Endodermal cell (in vitro differentiated cells): ENCODE measurements around the gene ELFN1. TPM values are rescaled to one million over a fixed set of nuclear protein-coding genes. Genes with fewer than 3 reads are reported as not detected.
A peak's percentile ranks its signal among the peaks of the same experiment; 100 is the strongest.

Experiments
- DNase-seq: peaks from one replicate; pipeline ENCODE4 v3.0.0-alpha.2; 2017
- H3K27ac ChIP-seq: 2 replicates; pipeline ENCODE4 v1.5.1; 2013; ENCODE audit warnings: mild to moderate bottlenecking, low read depth, low read length, moderate library complexity
- H3K27me3 ChIP-seq: 2 replicates; pipeline ENCODE4 v1.6.1; 2013; ENCODE audit warnings: mild to moderate bottlenecking, low read length, moderate library complexity; ENCODE audit not compliant: insufficient read depth, control insufficient read depth, poor library complexity, severe bottlenecking
- H3K36me3 ChIP-seq: 2 replicates; pipeline ENCODE4 v1.7.0; 2013; ENCODE audit warnings: mild to moderate bottlenecking, low read length, moderate library complexity; ENCODE audit not compliant: control insufficient read depth, insufficient read depth
- H3K4me1 ChIP-seq: one replicate; pipeline ENCODE4 v1.7.0; 2013; ENCODE audit warnings: low read length; ENCODE audit not compliant: control insufficient read depth, insufficient read depth
- H3K4me3 ChIP-seq: 2 replicates; pipeline ENCODE4 v1.5.1; 2013; ENCODE audit warnings: mild to moderate bottlenecking, low read length, moderate library complexity
- H3K9ac ChIP-seq: 2 replicates; pipeline ENCODE4 v1.6.1; 2013; ENCODE audit warnings: mild to moderate bottlenecking, low read length, moderate library complexity; ENCODE audit not compliant: poor library complexity, severe bottlenecking; ENCODE audit errors: extremely low read depth
- H3K9me3 ChIP-seq: 2 replicates; pipeline ENCODE4 v1.6.1; 2013; ENCODE audit warnings: mild to moderate bottlenecking, low read length, moderate library complexity; ENCODE audit not compliant: control insufficient read depth
- H3K27ac Mint-ChIP-seq: 2 replicates; pipeline ENCODE4 v1.8.0; 2020; ENCODE audit warnings: mixed read lengths
- H3K27me3 Mint-ChIP-seq: 2 replicates; pipeline ENCODE4 v1.8.0; 2021; ENCODE audit warnings: mild to moderate bottlenecking, mixed read lengths; ENCODE audit not compliant: insufficient read depth
- H3K36me3 Mint-ChIP-seq: 2 replicates; pipeline ENCODE4 v1.8.0; 2020; ENCODE audit warnings: low read depth, mixed read lengths
- H3K4me1 Mint-ChIP-seq: 2 replicates; pipeline ENCODE4 v1.8.0; 2020; ENCODE audit warnings: mixed read lengths
- H3K4me3 Mint-ChIP-seq: 2 replicates; pipeline ENCODE4 v1.8.0; 2020; ENCODE audit warnings: mild to moderate bottlenecking, moderate library complexity, mixed read lengths
- H3K9me3 Mint-ChIP-seq: 2 replicates; pipeline ENCODE4 v1.8.0; 2020; ENCODE audit warnings: mild to moderate bottlenecking, mixed read lengths
- WGBS, 2 experiments: methylation state at CpG; one replicate each; pipeline versions ENCODE4 v1.1.5 to v1.1.7; 2013; ENCODE audit warnings: missing lambda C conversion rate in 2 of 2, mixed read lengths in 1 of 2; ENCODE audit not compliant: insufficient coverage in 1 of 2, insufficient read length in 1 of 2; 5-methylcytosine and 5-hydroxymethylcytosine counted together
- total RNA-seq, 2 donors: library from RNA; stranded (reverse); fragmentation: NEBNext Ultra II Directional in 1 of 2; extraction: Animal tissue kit (Norgen Biotek cat#: 25700) in 1 of 2; gene quantifications; 2 replicates in 1 of 2; 3 replicates in 1 of 2; pipeline ENCODE4 v1.2.1, GENCODE V29; 2021
- TF ChIP-seq, protein P1 (sequence below): fragments of 200-600 bp; sonication (generic); conservative IDR thresholded peaks from 2 replicates; pipeline ENCODE4 v1.5.0; 2021; ENCODE audit warnings: antibody characterized with exemption, mild to moderate bottlenecking

Gene ELFN1
- total RNA-seq, 2 donors from 2014 or later = 2.1 to 5.0 TPM

DNA sequence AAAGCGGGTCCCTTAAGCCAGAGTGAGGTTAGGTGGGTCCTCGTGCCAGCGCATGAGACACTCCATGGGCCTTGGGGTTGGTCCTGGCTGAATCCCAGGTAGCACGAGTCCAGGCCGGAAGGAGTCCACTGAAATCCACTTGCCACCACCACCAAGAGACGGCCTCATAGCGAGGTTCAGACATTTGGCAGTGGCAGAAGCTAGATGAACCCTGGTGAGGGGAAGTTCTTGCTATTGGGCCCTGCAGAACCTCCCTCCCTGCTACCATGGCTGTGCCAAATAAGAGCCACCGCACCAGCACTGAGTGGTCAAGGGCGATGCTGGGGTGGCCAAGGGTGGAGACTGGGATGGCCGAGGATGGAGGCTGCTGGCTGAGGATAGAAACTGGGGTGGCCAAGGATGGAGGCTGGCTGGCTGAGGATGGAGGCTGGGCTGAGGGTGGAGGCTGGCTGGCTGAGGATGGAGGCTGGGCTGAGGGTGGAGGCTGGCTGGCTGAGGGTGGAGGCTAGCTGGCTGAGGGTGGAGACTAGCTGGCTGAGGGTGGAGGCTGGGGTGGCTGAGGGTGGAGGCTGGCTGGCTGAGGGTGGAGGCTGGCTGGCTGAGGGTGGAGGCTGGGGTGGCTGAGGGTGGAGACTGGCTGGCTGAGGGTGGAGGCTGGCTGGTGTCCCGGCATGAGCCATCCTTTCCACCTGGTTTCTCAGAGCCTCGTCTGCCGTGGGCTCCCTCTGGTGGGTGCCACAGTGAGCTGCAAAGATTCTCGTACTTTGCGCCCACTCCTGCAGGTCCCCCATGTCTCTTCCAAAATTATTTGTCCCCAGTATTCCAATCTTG lies 88.2 kb downstream of the ELFN1 start:
- H3K36me3 ChIP-seq = no peaks in the 10 kb centered on the region
- peaks cover 12% of the 10 kb centered on the region for H3K27me3 Mint-ChIP-seq
- H3K36me3 Mint-ChIP-seq = no peaks in the 10 kb centered on the region
- peak; percentile 78 for DNase-seq
- H3K27ac ChIP-seq = no peak overlapping the region
- peaks cover 23% of the 10 kb centered on the region for H3K9me3 Mint-ChIP-seq
- no peak overlapping the region for H3K4me3 ChIP-seq
- TF ChIP-seq, protein P1, sequence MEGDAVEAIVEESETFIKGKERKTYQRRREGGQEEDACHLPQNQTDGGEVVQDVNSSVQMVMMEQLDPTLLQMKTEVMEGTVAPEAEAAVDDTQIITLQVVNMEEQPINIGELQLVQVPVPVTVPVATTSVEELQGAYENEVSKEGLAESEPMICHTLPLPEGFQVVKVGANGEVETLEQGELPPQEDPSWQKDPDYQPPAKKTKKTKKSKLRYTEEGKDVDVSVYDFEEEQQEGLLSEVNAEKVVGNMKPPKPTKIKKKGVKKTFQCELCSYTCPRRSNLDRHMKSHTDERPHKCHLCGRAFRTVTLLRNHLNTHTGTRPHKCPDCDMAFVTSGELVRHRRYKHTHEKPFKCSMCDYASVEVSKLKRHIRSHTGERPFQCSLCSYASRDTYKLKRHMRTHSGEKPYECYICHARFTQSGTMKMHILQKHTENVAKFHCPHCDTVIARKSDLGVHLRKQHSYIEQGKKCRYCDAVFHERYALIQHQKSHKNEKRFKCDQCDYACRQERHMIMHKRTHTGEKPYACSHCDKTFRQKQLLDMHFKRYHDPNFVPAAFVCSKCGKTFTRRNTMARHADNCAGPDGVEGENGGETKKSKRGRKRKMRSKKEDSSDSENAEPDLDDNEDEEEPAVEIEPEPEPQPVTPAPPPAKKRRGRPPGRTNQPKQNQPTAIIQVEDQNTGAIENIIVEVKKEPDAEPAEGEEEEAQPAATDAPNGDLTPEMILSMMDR = peak; percentile 77
- no peak overlapping the region for H3K4me3 Mint-ChIP-seq
- H3K4me1 ChIP-seq = no peaks in the 10 kb centered on the region
- peaks cover 8% of the 10 kb centered on the region for H3K27me3 ChIP-seq
- H3K9ac ChIP-seq = no peak overlapping the region
- WGBS, 2 experiments = 75 to 87% methylated on average over 8 to 15 of the region's 15 CpGs
- H3K4me1 Mint-ChIP-seq = no peaks in the 10 kb centered on the region
- no peak overlapping the region for H3K27ac Mint-ChIP-seq
- H3K9me3 ChIP-seq = no peaks in the 10 kb centered on the region

DNA sequence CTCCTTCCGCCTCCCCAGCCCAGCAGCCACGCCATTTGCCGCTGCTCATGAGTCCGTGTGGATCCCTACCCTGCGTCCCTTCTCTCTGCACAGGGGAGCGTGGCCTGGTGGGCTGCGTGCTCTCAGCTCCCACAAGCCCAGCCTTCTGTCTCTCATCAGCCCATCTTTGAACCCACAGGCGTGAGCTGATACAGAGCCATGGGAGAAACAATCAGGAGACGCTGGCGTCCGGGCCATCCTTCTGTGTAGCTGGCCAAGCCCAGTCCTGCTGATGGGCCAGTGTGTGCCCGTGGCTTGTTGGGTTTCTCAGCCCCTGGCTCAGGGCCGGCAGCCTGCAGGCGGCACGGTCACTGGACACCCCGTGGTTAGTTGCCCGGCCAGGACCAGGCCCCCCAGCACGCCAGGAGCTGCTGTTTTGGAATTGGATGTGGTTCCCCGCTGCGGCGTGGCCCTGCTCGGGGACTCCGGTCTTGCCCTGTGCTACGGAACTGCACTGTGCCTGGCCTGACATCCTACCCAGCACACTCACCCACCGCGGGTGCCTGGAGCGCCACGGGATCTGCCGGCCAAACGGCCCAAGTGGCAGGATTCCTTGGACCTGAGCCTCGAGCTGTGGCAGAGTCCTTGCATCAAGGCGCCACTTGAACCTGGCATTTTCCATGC lies 88.9 kb downstream of the ELFN1 start:
- TF ChIP-seq, protein P1 = peak; percentile 6
- no peaks in the 10 kb centered on the region for H3K4me1 ChIP-seq
- H3K36me3 ChIP-seq = no peaks in the 10 kb centered on the region
- H3K9ac ChIP-seq = no peak overlapping the region
- Mint-ChIP-seq H3K27ac (no peak overlapping the region), H3K9me3 (peaks cover 26% of the 10 kb centered on the region), H3K36me3 (no peaks in the 10 kb centered on the region), H3K4me1 (no peaks in the 10 kb centered on the region), H3K4me3 (no peak overlapping the region), H3K27me3 (peaks cover 10% of the 10 kb centered on the region)
- no peak overlapping the region for H3K4me3 ChIP-seq
- DNase-seq = peak; percentile 45
- WGBS, 2 experiments = 88 to 90% methylated on average over 25 to 32 of the region's 32 CpGs
- peaks cover 8% of the 10 kb centered on the region for H3K27me3 ChIP-seq
- H3K9me3 ChIP-seq = peaks cover 1% of the 10 kb centered on the region
- H3K27ac ChIP-seq = no peak overlapping the region

DNA sequence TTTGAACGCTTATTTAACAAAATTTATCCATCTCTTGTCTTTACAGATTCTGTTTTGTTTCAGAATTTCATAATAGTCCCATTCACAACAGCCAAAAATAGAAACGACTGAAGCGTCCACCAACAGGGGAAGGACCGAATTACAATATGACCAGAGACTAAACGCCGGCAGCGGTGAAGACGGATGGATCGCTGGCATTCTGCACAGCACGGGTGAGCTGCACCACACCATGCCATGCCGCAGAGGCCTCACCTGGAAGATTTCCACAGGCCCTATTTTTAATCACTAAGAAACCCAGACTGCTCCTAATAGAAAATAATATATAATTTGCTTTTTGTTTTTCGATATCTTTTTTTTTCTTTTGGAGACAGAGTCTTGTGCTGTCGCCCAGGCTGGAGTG lies 91.0 kb downstream of the ELFN1 start:
- Histone ChIP-seq H3K27me3 (no peaks in the 10 kb centered on the region), H3K36me3 (no peaks in the 10 kb centered on the region), H3K9ac (no peak overlapping the region), H3K4me3 (no peak overlapping the region), H3K9me3 (peaks cover 3% of the 10 kb centered on the region), H3K4me1 (no peaks in the 10 kb centered on the region), H3K27ac (no peak overlapping the region)
- peaks cover 3% of the 10 kb centered on the region for H3K27me3 Mint-ChIP-seq
- peaks cover 46% of the 10 kb centered on the region for H3K9me3 Mint-ChIP-seq
- TF ChIP-seq, protein P1 = no peak
- no peak for DNase-seq
- WGBS, 2 experiments = 90 to 93% methylated on average over 13 of the region's 13 CpGs
- H3K27ac Mint-ChIP-seq = no peak overlapping the region
- no peaks in the 10 kb centered on the region for H3K4me1 Mint-ChIP-seq
- no peak overlapping the region for H3K4me3 Mint-ChIP-seq
- no peaks in the 10 kb centered on the region for H3K36me3 Mint-ChIP-seq
